WTC11 (cell line): ENCODE data around the gene LOX. TPM values are rescaled to one million over a fixed set of nuclear protein-coding genes. Genes with fewer than 3 reads are reported as not detected.

ENCODE experiments used
- ATAC-seq: fragments of 200-7000 bp; cut with Tn5 transposase; 2 replicates; pipeline ENCODE4 v1.10.0; 2021; ENCODE audit warnings: mild to moderate bottlenecking, moderate library complexity
- CTCF ChIA-PET: fragments of 300-600 bp; sonication (Branson Sonifier 250); formaldehyde crosslinking; loops from one replicate; lab custom pipeline; 2021; ENCODE audit warnings: antibody characterized with exemption; lab: Charles Lee
- POLR2A ChIA-PET: fragments of 350-600 bp; sonication (Branson Sonifier 250); formaldehyde crosslinking; loops from one replicate; lab custom pipeline; 2021; ENCODE audit warnings: antibody characterized with exemption; lab: Charles Lee
- DNase-seq: peaks from one replicate; pipeline ENCODE4 v3.0.0; 2021; ENCODE audit warnings: low spot score
- H3K27ac Mint-ChIP-seq: 2 replicates; pipeline ENCODE4 v1.8.0; 2021; ENCODE audit warnings: mixed read lengths
- H3K27me3 Mint-ChIP-seq: 2 replicates; pipeline ENCODE4 v1.8.0; 2021; ENCODE audit warnings: low read depth, mild to moderate bottlenecking, moderate library complexity, mixed read lengths
- H3K36me3 Mint-ChIP-seq: 2 replicates; pipeline ENCODE4 v1.8.0; 2021; ENCODE audit warnings: mixed read lengths
- H3K4me1 Mint-ChIP-seq: 2 replicates; pipeline ENCODE4 v1.8.0; 2022; ENCODE audit warnings: mixed read lengths
- H3K4me3 Mint-ChIP-seq: 2 replicates; pipeline ENCODE4 v1.8.0; 2021; ENCODE audit warnings: mild to moderate bottlenecking, moderate library complexity, mixed read lengths
- H3K9me3 Mint-ChIP-seq: 2 replicates; pipeline ENCODE4 v1.8.0; 2021; ENCODE audit warnings: mixed read lengths
- GRHL2 ChIP-seq: fragments of 250-450 bp; sonication (Bioruptor Pico); IDR thresholded peaks from 2 replicates; pipeline ENCODE4 v1.8.0; 2022; ENCODE audit warnings: mild to moderate bottlenecking, moderate library complexity; ENCODE audit not compliant: insufficient replicate concordance, severe bottlenecking
- JUN ChIP-seq: sonication (generic); formaldehyde crosslinking; IDR thresholded peaks from 2 replicates; pipeline ENCODE4 v1.8.0; 2023; ENCODE audit warnings: mild to moderate bottlenecking, missing genetic modification reagents
- NR2C2 ChIP-seq: sonication (generic); formaldehyde crosslinking; IDR thresholded peaks from 2 replicates; pipeline ENCODE4 v1.8.0; 2022; ENCODE audit warnings: mild to moderate bottlenecking, missing genetic modification reagents
- OVOL2 ChIP-seq: fragments of 250-450 bp; sonication (Bioruptor Pico); IDR thresholded peaks from 2 replicates; pipeline ENCODE4 v1.9.0; 2021; ENCODE audit warnings: mild to moderate bottlenecking, borderline replicate concordance
- TCF7 ChIP-seq: sonication (generic); formaldehyde crosslinking; IDR thresholded peaks from 2 replicates; pipeline ENCODE4 v1.8.0; 2022; ENCODE audit warnings: mild to moderate bottlenecking, low read depth, missing genetic modification reagents, moderate library complexity
- ZNF396 ChIP-seq: fragments of 250-450 bp; sonication (Bioruptor Pico); IDR thresholded peaks from 2 replicates; pipeline ENCODE4 v1.8.0; 2021; ENCODE audit warnings: mild to moderate bottlenecking, moderate library complexity, borderline replicate concordance
- ZNF416 ChIP-seq: fragments of 250-450 bp; sonication (Bioruptor Pico); IDR thresholded peaks from 2 replicates; pipeline ENCODE4 v1.9.0; 2021; ENCODE audit warnings: mild to moderate bottlenecking, inconsistent platforms
- total RNA-seq: library from RNA; stranded (reverse); gene quantifications from 3 replicates; pipeline ENCODE4 v1.2.3, GENCODE V29; 2021
- TF ChIP-seq, protein P1 (sequence below): sonication (generic); formaldehyde crosslinking; IDR thresholded peaks from 2 replicates; pipeline ENCODE4 v1.8.1; 2022; ENCODE audit warnings: low read depth, mild to moderate bottlenecking, moderate library complexity, missing genetic modification reagents, borderline replicate concordance
- TF ChIP-seq, protein P2 (sequence below): sonication (generic); formaldehyde crosslinking; IDR thresholded peaks from 2 replicates; pipeline ENCODE4 v1.8.0; 2022; ENCODE audit warnings: mild to moderate bottlenecking, missing genetic modification reagents
- TF ChIP-seq, protein P3 (sequence below): sonication (generic); formaldehyde crosslinking; IDR thresholded peaks from 2 replicates; pipeline ENCODE4 v1.8.0; 2023; ENCODE audit warnings: missing genetic modification reagents
- TF ChIP-seq, protein P4 (sequence below): fragments of 250-450 bp; sonication (Bioruptor Pico); IDR thresholded peaks from 2 replicates; pipeline ENCODE4 v1.8.0; 2021; ENCODE audit warnings: mild to moderate bottlenecking
- TF ChIP-seq, protein P5 (sequence below): sonication (generic); formaldehyde crosslinking; IDR thresholded peaks from 2 replicates; pipeline ENCODE4 v1.8.0; 2022; ENCODE audit warnings: mild to moderate bottlenecking, missing genetic modification reagents
- TF ChIP-seq, protein P6 (sequence below): fragments of 250-450 bp; sonication (Bioruptor Pico); IDR thresholded peaks from 2 replicates; pipeline ENCODE4 v2.1.2; 2022; ENCODE audit warnings: mild to moderate bottlenecking, moderate library complexity
- TF ChIP-seq, protein P7 (sequence below): fragments of 200-600 bp; IDR thresholded peaks from 2 replicates; pipeline ENCODE4 v1.8.0; 2022; ENCODE audit warnings: antibody characterized with exemption
- TF ChIP-seq, protein P8 (sequence below): fragments of 250-450 bp; sonication (Bioruptor Pico); IDR thresholded peaks from 2 replicates; pipeline ENCODE4 v1.9.0; 2021; ENCODE audit warnings: mild to moderate bottlenecking, borderline replicate concordance

LOX gene
- total RNA-seq, 1 experiment from 2014 or later = 1.3 TPM

DNA sequence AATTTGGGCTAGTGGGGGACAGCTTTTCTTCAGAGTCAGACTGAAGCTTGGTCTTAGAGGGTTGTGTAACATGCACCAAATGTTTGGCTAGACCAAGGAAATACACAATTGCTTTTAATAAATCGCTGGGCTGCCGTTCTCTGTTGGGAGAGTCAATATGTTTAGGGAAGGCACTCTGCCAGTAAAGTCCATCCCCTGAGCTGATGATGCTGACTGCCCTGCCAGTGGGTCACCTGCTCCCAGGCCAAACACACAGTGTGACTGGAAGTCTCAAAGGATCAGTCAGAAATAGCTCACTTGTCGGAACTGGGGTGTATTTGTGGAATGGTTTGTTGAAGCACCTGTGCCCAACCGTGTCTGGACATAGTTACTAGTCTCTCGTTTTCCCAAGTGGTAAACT, 33.4 kb upstream of the LOX start (continued):
- TF ChIP-seq, protein P1, sequence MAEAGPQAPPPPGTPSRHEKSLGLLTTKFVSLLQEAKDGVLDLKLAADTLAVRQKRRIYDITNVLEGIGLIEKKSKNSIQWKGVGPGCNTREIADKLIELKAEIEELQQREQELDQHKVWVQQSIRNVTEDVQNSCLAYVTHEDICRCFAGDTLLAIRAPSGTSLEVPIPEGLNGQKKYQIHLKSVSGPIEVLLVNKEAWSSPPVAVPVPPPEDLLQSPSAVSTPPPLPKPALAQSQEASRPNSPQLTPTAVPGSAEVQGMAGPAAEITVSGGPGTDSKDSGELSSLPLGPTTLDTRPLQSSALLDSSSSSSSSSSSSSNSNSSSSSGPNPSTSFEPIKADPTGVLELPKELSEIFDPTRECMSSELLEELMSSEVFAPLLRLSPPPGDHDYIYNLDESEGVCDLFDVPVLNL (CRISPR knock-in tag) = no peak
- TF ChIP-seq ZNF416 = no peak

DNA sequence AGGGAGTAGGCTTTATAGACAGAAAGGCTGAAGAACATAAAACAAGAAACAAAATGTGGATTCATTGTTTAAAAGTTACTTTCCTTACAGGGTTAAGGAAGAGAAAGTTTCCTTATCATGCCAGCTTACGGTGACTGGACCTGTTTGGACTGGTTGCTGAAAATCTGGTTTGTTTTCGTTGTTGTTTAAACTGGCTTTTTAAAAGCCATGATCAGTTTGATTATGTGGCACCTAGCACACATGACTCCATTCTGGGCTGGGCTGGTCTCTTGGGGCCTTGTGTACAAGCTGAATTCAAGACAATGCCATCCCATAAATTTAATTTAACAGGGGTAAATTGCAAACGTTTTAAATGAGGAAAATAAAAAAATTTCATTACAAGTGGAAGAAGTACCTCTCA, 32.9 kb upstream of the LOX start:
- Mint-ChIP-seq H3K4me1 (peaks cover 4% of the 10 kb centered on the region), H3K27ac (no peak overlapping the region), H3K27me3 (no peaks in the 10 kb centered on the region), H3K9me3 (no peaks in the 10 kb centered on the region), H3K36me3 (no peaks in the 10 kb centered on the region), H3K4me3 (no peak overlapping the region)
- TF ChIP-seq, protein P2, sequence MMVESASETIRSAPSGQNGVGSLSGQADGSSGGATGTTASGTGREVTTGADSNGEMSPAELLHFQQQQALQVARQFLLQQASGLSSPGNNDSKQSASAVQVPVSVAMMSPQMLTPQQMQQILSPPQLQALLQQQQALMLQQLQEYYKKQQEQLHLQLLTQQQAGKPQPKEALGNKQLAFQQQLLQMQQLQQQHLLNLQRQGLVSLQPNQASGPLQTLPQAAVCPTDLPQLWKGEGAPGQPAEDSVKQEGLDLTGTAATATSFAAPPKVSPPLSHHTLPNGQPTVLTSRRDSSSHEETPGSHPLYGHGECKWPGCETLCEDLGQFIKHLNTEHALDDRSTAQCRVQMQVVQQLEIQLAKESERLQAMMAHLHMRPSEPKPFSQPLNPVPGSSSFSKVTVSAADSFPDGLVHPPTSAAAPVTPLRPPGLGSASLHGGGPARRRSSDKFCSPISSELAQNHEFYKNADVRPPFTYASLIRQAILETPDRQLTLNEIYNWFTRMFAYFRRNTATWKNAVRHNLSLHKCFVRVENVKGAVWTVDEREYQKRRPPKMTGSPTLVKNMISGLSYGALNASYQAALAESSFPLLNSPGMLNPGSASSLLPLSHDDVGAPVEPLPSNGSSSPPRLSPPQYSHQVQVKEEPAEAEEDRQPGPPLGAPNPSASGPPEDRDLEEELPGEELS (CRISPR knock-in tag) = no peak
- no peak for TF ChIP-seq JUN (CRISPR knock-in tag)
- TF ChIP-seq, protein P3, sequence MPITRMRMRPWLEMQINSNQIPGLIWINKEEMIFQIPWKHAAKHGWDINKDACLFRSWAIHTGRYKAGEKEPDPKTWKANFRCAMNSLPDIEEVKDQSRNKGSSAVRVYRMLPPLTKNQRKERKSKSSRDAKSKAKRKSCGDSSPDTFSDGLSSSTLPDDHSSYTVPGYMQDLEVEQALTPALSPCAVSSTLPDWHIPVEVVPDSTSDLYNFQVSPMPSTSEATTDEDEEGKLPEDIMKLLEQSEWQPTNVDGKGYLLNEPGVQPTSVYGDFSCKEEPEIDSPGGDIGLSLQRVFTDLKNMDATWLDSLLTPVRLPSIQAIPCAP (CRISPR knock-in tag) = no peak
- no peak for TF ChIP-seq ZNF396 (CRISPR knock-in tag)
- TF ChIP-seq, protein P4, sequence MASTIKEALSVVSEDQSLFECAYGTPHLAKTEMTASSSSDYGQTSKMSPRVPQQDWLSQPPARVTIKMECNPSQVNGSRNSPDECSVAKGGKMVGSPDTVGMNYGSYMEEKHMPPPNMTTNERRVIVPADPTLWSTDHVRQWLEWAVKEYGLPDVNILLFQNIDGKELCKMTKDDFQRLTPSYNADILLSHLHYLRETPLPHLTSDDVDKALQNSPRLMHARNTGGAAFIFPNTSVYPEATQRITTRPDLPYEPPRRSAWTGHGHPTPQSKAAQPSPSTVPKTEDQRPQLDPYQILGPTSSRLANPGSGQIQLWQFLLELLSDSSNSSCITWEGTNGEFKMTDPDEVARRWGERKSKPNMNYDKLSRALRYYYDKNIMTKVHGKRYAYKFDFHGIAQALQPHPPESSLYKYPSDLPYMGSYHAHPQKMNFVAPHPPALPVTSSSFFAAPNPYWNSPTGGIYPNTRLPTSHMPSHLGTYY (CRISPR knock-in tag) = no peak
- no peak for TF ChIP-seq NR2C2 (CRISPR knock-in tag)
- TF ChIP-seq, protein P5, sequence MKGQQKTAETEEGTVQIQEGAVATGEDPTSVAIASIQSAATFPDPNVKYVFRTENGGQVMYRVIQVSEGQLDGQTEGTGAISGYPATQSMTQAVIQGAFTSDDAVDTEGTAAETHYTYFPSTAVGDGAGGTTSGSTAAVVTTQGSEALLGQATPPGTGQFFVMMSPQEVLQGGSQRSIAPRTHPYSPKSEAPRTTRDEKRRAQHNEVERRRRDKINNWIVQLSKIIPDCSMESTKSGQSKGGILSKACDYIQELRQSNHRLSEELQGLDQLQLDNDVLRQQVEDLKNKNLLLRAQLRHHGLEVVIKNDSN (CRISPR knock-in tag) = no peak
- TF ChIP-seq, protein P6, sequence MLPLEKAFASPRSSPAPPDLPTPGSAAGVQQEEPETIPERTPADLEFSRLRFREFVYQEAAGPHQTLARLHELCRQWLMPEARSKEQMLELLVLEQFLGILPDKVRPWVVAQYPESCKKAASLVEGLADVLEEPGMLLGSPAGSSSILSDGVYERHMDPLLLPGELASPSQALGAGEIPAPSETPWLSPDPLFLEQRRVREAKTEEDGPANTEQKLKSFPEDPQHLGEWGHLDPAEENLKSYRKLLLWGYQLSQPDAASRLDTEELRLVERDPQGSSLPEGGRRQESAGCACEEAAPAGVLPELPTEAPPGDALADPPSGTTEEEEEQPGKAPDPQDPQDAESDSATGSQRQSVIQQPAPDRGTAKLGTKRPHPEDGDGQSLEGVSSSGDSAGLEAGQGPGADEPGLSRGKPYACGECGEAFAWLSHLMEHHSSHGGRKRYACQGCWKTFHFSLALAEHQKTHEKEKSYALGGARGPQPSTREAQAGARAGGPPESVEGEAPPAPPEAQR = no peak
- no peak for TF ChIP-seq OVOL2 (CRISPR knock-in tag)
- TF ChIP-seq, protein P7, sequence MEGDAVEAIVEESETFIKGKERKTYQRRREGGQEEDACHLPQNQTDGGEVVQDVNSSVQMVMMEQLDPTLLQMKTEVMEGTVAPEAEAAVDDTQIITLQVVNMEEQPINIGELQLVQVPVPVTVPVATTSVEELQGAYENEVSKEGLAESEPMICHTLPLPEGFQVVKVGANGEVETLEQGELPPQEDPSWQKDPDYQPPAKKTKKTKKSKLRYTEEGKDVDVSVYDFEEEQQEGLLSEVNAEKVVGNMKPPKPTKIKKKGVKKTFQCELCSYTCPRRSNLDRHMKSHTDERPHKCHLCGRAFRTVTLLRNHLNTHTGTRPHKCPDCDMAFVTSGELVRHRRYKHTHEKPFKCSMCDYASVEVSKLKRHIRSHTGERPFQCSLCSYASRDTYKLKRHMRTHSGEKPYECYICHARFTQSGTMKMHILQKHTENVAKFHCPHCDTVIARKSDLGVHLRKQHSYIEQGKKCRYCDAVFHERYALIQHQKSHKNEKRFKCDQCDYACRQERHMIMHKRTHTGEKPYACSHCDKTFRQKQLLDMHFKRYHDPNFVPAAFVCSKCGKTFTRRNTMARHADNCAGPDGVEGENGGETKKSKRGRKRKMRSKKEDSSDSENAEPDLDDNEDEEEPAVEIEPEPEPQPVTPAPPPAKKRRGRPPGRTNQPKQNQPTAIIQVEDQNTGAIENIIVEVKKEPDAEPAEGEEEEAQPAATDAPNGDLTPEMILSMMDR = no peak
- TF ChIP-seq, protein P8, sequence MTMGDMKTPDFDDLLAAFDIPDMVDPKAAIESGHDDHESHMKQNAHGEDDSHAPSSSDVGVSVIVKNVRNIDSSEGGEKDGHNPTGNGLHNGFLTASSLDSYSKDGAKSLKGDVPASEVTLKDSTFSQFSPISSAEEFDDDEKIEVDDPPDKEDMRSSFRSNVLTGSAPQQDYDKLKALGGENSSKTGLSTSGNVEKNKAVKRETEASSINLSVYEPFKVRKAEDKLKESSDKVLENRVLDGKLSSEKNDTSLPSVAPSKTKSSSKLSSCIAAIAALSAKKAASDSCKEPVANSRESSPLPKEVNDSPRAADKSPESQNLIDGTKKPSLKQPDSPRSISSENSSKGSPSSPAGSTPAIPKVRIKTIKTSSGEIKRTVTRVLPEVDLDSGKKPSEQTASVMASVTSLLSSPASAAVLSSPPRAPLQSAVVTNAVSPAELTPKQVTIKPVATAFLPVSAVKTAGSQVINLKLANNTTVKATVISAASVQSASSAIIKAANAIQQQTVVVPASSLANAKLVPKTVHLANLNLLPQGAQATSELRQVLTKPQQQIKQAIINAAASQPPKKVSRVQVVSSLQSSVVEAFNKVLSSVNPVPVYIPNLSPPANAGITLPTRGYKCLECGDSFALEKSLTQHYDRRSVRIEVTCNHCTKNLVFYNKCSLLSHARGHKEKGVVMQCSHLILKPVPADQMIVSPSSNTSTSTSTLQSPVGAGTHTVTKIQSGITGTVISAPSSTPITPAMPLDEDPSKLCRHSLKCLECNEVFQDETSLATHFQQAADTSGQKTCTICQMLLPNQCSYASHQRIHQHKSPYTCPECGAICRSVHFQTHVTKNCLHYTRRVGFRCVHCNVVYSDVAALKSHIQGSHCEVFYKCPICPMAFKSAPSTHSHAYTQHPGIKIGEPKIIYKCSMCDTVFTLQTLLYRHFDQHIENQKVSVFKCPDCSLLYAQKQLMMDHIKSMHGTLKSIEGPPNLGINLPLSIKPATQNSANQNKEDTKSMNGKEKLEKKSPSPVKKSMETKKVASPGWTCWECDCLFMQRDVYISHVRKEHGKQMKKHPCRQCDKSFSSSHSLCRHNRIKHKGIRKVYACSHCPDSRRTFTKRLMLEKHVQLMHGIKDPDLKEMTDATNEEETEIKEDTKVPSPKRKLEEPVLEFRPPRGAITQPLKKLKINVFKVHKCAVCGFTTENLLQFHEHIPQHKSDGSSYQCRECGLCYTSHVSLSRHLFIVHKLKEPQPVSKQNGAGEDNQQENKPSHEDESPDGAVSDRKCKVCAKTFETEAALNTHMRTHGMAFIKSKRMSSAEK (CRISPR knock-in tag) = no peak
- TF ChIP-seq GRHL2 (CRISPR knock-in tag) = no peak
- no peak for TF ChIP-seq TCF7 (CRISPR knock-in tag)
- no peak for DNase-seq
- CTCF ChIA-PET = interaction anchor here (1.1 to 1.5 kb wide), 2 partner anchors 9 to 46 kb away, joined by 5 to 6 read pairs; no protein-coding TSS in a partner anchor
- POLR2A ChIA-PET = no interaction called here
- ATAC-seq = no peak
